GM06990 (cell line): Measurements from ENCODE around the gene HAAO.
"Not testable (repeated sequence)": the region's sequence is repeated elsewhere in the genome, so short reads cannot be mapped to it uniquely, and the experiment has no call there.

Experiments used
- DNase-seq: peaks from one replicate; pipeline ENCODE4 v3.0.0-alpha.2; 2011; ENCODE audit not compliant: insufficient read length; ENCODE audit errors: extremely low read depth
- H3K27me3 ChIP-seq: replicated peaks from 2 replicates; pipeline ENCODE4 v1.6.0; 2011; ENCODE audit warnings: low read length; ENCODE audit not compliant: control insufficient read depth, insufficient read depth
- H3K36me3 ChIP-seq: 2 replicates; pipeline ENCODE4 v1.5.1; 2011; ENCODE audit warnings: low read length; ENCODE audit not compliant: control insufficient read depth, insufficient read depth
- H3K4me3 ChIP-seq: replicated peaks from 2 replicates; pipeline ENCODE4 v1.5.1; 2011; ENCODE audit warnings: low read depth, mild to moderate bottlenecking, control low read depth, low read length
- CTCF ChIP-seq: IDR thresholded peaks from 2 replicates; pipeline ENCODE4 v1.5.1; 2011; ENCODE audit warnings: low read length, control low read depth, mild to moderate bottlenecking, inconsistent platforms; ENCODE audit not compliant: insufficient read depth, poor library complexity, severe bottlenecking

The HAAO gene

DNA sequence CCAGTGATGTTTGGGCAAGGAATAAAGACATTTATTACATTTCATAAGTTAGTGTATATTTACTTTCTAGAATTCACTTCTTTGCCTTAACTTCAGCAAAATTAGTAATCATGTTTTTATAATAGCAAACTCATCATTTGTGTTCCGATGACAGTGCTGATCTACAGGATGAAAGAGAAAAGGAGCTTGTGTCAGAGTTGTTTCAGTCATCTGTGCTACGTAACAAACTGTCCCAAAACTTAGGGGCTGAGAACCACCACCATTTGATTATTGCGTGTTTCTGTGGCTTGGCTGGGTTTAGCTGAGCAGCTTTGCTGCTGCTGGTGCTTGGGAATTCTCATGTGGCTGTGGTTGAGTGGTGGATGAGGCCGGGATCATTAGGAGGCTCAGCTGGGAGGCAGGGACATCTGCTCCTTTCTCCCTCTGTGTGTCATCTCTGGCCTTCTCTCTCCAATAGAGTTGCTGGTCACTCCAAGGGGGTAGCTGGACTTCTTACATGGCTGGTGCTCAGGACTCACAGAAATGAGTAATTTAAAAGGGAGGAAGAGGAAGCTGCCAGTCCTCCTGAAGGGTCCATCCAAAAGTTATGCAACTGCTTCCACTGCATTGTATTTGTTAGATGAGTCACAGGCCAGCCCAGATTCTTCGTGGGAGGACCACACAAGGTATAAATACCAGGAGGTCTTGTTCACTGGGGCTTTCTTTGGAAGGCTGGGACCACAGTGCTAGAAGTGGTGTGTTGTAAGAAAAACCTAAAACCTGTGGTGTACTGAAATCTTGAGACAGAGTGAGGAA lies 43.4 kb upstream of the HAAO start:
- no peak for TF ChIP-seq CTCF
- no peaks in the 10 kb centered on the region; the same call in 1 of the 2 replicates for H3K27me3 ChIP-seq
- no peaks in the 10 kb centered on the region for H3K36me3 ChIP-seq
- DNase-seq, result no peak
- no peak overlapping the region for H3K4me3 ChIP-seq

DNA sequence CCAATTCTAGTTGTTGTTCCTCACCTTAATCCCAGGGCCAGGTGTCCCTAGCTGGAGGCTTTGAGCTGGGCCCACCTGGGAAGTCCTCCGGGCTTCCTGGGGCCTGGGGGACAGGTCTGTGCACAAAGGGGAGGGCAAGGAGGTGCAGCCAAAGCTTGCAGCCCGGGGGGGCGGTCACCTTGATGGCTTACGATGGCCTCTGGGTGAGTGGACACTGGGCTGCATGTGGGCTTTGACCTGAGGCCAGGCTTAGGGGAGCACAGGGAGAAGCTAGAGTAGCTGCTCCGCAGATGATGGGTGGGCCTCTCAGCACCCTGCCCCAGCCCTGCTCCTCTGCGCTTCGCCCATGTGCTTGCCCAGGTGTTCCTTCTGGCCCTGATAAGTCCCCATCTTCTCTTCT lies 41.8 kb upstream of the HAAO start:
- Histone ChIP-seq H3K27me3 (no peaks in the 10 kb centered on the region), H3K36me3 (no peaks in the 10 kb centered on the region), H3K4me3 (no peak overlapping the region)
- no peak for TF ChIP-seq CTCF
- DNase-seq, result no peak

DNA sequence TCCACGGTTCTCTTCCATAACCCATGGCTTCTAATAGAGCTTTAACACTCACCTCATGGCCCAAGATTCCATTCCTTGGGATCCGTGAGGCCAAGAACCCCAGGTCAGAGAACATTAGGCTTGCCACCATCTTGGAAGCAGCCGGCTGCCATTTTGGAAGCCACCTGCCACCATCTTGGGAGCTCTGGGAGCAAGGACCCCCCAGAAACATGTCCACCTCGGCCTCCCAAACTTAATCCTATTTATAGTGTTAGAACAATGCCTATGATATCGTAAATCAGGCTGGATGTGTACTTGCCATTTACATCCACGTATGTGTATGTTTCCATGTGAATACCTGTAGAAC lies 39.9 kb upstream of the HAAO start:
- no peak for DNase-seq
- TF ChIP-seq CTCF, result no peak
- H3K4me3 ChIP-seq, result no peak overlapping the region
- no peaks in the 10 kb centered on the region for H3K36me3 ChIP-seq
- H3K27me3 ChIP-seq, result no peaks in the 10 kb centered on the region

DNA sequence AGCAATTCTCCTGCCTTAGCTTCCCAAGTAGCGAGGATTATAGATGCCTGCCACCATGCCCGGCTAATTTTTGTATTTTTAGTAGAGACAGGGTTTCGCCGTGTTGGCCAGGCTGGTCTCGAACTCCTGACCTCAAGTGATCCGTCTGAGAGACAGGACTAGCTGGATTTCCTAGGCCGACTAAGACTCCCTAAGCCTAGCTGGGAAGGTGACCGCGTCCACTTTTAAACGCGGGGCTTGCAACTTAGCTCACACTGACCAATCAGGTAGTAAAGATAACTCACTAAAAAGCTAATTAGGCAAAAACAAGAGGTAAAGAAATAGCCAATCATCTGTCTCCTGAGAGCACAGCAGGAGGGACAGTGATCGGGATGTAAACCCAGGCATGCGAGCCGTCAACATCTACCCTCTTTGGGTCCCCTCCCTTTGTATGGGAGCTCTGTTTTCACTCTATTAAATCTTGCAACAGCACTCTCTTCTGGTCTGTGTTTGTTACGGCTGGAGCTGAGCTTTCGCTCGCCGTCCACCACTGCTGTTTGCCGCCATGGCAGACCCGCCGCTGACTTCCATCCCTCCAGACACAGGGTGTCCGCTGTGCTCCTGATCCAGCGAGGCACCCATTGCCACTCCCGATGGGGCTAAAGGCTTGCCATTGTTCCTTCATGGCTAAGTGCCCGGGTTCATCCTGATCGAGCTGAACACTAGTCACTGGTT lies 39.3 kb upstream of the HAAO start:
- not testable (repeated sequence) for H3K27me3 ChIP-seq, DNase-seq, H3K4me3 ChIP-seq, H3K36me3 ChIP-seq

- no peak for DNase-seq
- TF ChIP-seq CTCF, result no peak
Measured at GRCh38 chr2:42830922-42831574, 38.7 kb upstream of the HAAO start.

DNA sequence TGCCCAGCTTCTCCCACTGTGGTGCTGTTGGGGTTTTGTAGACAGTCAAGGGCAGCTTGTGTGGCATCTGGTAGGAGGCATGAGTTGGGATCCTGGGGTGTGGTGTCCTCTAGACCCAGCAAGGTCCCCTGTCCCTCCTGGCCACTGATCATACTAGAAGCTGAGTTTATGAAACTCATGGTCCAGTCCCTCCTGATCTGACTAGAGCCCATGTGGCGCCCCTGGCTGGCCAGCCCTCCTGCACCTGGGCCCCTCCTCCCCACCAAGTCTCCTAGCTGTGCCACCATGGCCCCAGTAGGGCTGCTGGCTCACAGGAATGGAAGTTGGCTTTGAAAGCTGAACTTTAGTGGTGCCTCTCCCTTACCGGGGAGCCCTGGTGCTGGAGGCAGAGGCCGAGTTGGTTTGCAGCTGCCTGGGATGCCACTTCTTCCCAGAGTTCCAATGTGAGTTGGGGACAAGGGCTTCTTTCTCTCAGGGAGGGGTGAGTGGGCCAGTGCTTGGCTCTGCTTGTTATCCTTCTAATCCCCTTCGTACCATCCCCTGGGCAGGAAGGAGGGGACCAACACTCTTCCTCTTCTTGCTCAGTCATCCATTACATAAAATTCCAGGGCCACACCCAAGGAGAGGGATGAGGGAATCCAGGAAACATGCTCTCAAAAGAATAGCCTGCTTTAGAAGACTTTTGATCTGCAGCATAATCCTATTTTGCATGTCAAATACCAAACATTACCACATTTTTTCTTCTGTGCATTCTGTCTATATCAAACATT lies 37.5 kb upstream of the HAAO start:
- H3K36me3 ChIP-seq, result no peaks in the 10 kb centered on the region
- no peak for DNase-seq
- H3K4me3 ChIP-seq, result no peak overlapping the region
- no peaks in the 10 kb centered on the region for H3K27me3 ChIP-seq
- TF ChIP-seq CTCF, result no peak

More at GRCh38 chr2:42830922-42831574, 38.7 kb upstream of the HAAO start:
- H3K4me3 ChIP-seq, result no peak overlapping the region
- H3K36me3 ChIP-seq, result no peaks in the 10 kb centered on the region
- H3K27me3 ChIP-seq, result no peaks in the 10 kb centered on the region
